Aorta (tissue), 5 donors: ENCODE results near the gene ZC2HC1C. TPM values are rescaled to one million over a fixed set of nuclear protein-coding genes. Genes with fewer than 3 reads are reported as not detected.

ENCODE experiments used
- ATAC-seq: fragments of 200-7000 bp; cut with Tn5 transposase; one replicate; pipeline ENCODE4 v1.9.1; 2022; ENCODE audit warnings: moderate library complexity; ENCODE audit not compliant: low FRiP score
- DNase-seq, 2 donors: peaks; one replicate each; pipeline ENCODE4 v3.0.0-alpha.2; 2020
- H3K27ac ChIP-seq, 2 donors: one replicate each; pipeline ENCODE4 v1.5.1; 2013; ENCODE audit warnings: low read length in 2 of 2, mild to moderate bottlenecking in 2 of 2, moderate library complexity in 2 of 2, control low read depth in 1 of 2, inconsistent platforms in 1 of 2, low read depth in 1 of 2
- H3K27me3 ChIP-seq, 2 donors: one replicate each; pipeline ENCODE4 v1.6.1; 2013; ENCODE audit warnings: control low read depth in 1 of 2, low read length in 1 of 2, mild to moderate bottlenecking in 1 of 2, moderate library complexity in 1 of 2; ENCODE audit not compliant: insufficient read depth in 2 of 2, control insufficient read depth in 1 of 2
- H3K36me3 ChIP-seq, 2 donors: one replicate each; pipeline ENCODE4 v1.6.1; 2013; ENCODE audit warnings: control low read depth in 1 of 2, low read length in 1 of 2, mild to moderate bottlenecking in 1 of 2; ENCODE audit not compliant: insufficient read depth in 2 of 2, control insufficient read depth in 1 of 2
- H3K4me1 ChIP-seq, 2 donors: one replicate each; pipeline ENCODE4 v1.6.1; 2013; ENCODE audit warnings: low read length in 2 of 2, control low read depth in 1 of 2, mild to moderate bottlenecking in 1 of 2, moderate library complexity in 1 of 2; ENCODE audit not compliant: insufficient read depth in 2 of 2, control insufficient read depth in 1 of 2
- H3K4me3 ChIP-seq, 2 donors: one replicate each; pipeline ENCODE4 v1.5.1; 2013; ENCODE audit warnings: low read length in 2 of 2, control low read depth in 1 of 2, mild to moderate bottlenecking in 1 of 2
- H3K9me3 ChIP-seq: one replicate; pipeline ENCODE4 v1.6.1; 2013; ENCODE audit warnings: mild to moderate bottlenecking, low read length; ENCODE audit not compliant: control insufficient read depth
- WGBS, 2 donors: extraction: QIAGEN DNeasy Blood & Tissue Kit; methylation state at CpG; one replicate each; pipeline ENCODE4 v1.1.7; 2013; 5-methylcytosine and 5-hydroxymethylcytosine counted together
- intact Hi-C, 2 donors: fragments of 100-400 bp; cut with DNase I; formaldehyde crosslinking; loops; one replicate each; pipeline versions ENCODE4 v1.14.2 to v1.15.0; 2022
- polyA plus RNA-seq, 2 donors: library from polyadenylated mRNA; stranded (reverse); fragments of 200-250 nt; gene quantifications; one replicate each; pipeline ENCODE4 v1.2.3, GENCODE V29; 2013
- total RNA-seq, 2 donors: library from RNA; stranded (reverse); fragmentation: NEBNext Ultra II Directional; extraction: Animal tissue kit (Norgen Biotek cat#: 25700); gene quantifications; one replicate each; pipeline ENCODE4 v1.2.1, GENCODE V29; 2021
- donor health status: healthy with polysubstance abuse.
- donor health status: Bipolar disorder and iron deficiency.
- donor health status: DM: no; HTN: no; CAD: no.
- donor health status: DM: no; HTN: no; CAD: no.
- donor health status: DM: yes; HTN: yes; CAD: no.

The ZC2HC1C gene
- total and polyA plus RNA-seq, 4 donors, result 1.8 to 8.0 (median 2.5) TPM

DNA sequence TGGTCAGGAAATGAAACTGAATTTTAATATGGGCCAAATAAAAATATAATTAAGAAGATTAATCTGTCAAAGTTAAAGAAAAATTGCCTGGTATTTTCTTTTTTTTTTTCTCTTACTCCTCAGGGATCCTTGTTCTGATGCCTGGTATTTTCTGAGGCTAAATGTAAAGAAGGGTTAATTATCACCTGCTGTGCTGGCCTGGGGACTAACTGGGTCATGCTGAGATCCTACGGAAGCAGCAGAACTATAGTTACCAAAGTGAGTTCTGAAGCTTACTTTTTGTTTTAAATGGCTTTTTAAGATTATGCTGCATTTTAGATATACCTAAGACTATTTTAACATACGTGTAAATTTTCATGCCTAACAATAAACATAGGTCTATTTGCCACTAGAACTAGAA lies 23.3 kb downstream of the ZC2HC1C start:
- WGBS, 2 donors, result 71 to 73% methylated on average over 2 of the region's 2 CpGs
- ATAC-seq, result no peak
- intact Hi-C loops, result no loop called here

GRCh38 chr14:75094896-75095295 lies 25.5 kb downstream of the ZC2HC1C start:
- 87% methylated on average over 3 of the region's 3 CpGs for WGBS, 2 donors
- peaks cover 5 to 16% of the 10 kb centered on the region in 2 donors for H3K36me3 ChIP-seq
- H3K9me3 ChIP-seq, result no peaks in the 10 kb centered on the region
- intact Hi-C loops, result no loop called here
- DNase-seq, result no peak
- ATAC-seq, result no peak
- H3K4me1 ChIP-seq, result no peaks in the 10 kb centered on the region
- H3K27me3 ChIP-seq, result no peaks in the 10 kb centered on the region
- no peak overlapping the region for H3K27ac ChIP-seq
- H3K4me3 ChIP-seq, result no peak overlapping the region

More for the DNA sequence above, 23.3 kb downstream of the ZC2HC1C start:
- no peak overlapping the region for H3K4me3 ChIP-seq
- H3K27ac ChIP-seq, result no peak overlapping the region
- DNase-seq, result no peak
- H3K27me3 ChIP-seq, result no peaks in the 10 kb centered on the region
- no peaks in the 10 kb centered on the region for H3K9me3 ChIP-seq
- no peaks in the 10 kb centered on the region for H3K4me1 ChIP-seq
- H3K36me3 ChIP-seq, result peaks cover 7 to 12% of the 10 kb centered on the region in 2 donors

GRCh38 chr14:75095690-75096089 lies 26.2 kb downstream of the ZC2HC1C start:
- Histone ChIP-seq H3K4me3 (no peak overlapping the region), H3K27ac (no peak overlapping the region), H3K4me1 (no peaks in the 10 kb centered on the region), H3K9me3 (no peaks in the 10 kb centered on the region), H3K27me3 (no peaks in the 10 kb centered on the region), H3K36me3 (peaks cover 5 to 13% of the 10 kb centered on the region in 2 donors)
- ATAC-seq (no peak), DNase-seq (no peak)
- WGBS, 2 donors, result 92% methylated on average over 4 of the region's 4 CpGs
- intact Hi-C loops, result no loop called here

DNA sequence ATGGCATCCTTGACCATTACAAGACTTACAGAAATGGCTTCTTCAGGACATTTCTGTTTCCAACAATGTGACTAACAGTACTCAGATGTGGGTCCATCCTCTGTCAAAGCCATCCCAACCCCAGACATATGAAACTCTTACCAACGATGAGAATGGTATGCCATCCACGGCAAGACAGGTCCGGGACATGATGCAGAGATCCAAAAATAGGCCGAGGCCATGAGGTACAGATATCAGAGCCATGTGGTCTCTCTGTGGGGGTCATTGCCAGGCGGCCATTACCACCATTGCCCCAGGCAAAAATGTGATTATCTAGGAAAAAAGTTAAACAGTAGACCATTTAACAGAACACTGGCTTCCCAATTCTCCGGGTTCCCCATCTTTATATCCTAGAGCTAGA lies 27.5 kb downstream of the ZC2HC1C start:
- no peak for ATAC-seq
- intact Hi-C loops, result no loop called here

DNA sequence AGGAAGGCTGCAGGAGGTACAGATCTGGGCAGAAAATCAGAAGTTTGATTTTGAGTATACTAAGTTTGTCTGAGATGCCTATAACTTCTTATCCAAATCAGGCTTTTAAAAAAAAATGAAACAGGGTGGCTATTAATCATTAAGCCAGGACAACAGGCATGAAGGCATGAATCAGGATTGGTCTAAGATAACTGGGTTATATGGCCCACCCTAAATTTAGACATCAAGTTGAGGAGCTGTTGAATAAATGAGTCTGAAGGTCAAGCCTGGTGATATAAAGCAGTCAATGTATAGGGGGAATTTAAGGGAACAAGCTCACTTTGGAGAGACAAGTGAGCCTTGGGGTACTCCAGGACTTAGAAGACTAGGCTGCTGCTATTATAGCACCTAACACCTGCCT lies 28.8 kb downstream of the ZC2HC1C start:
- intact Hi-C loops, result no loop called here
- H3K4me3 ChIP-seq, result no peak overlapping the region
- ATAC-seq, result no peak
- H3K27me3 ChIP-seq, result no peaks in the 10 kb centered on the region
- DNase-seq, result no peak
- no peaks in the 10 kb centered on the region for H3K9me3 ChIP-seq
- no peak overlapping the region for H3K27ac ChIP-seq
- H3K36me3 ChIP-seq, result peaks cover 4 to 16% of the 10 kb centered on the region in 2 donors
- H3K4me1 ChIP-seq, result no peaks in the 10 kb centered on the region

More for the DNA sequence above, 27.5 kb downstream of the ZC2HC1C start:
- H3K27ac ChIP-seq, result no peak overlapping the region
- H3K36me3 ChIP-seq, result peaks cover 4 to 16% of the 10 kb centered on the region in 2 donors
- H3K4me1 ChIP-seq, result no peaks in the 10 kb centered on the region
- WGBS, 2 donors, result 79 to 84% methylated on average over 6 of the region's 6 CpGs
- H3K9me3 ChIP-seq, result no peaks in the 10 kb centered on the region
- DNase-seq, result no peak
- H3K27me3 ChIP-seq, result no peaks in the 10 kb centered on the region
- H3K4me3 ChIP-seq, result no peak overlapping the region

DNA sequence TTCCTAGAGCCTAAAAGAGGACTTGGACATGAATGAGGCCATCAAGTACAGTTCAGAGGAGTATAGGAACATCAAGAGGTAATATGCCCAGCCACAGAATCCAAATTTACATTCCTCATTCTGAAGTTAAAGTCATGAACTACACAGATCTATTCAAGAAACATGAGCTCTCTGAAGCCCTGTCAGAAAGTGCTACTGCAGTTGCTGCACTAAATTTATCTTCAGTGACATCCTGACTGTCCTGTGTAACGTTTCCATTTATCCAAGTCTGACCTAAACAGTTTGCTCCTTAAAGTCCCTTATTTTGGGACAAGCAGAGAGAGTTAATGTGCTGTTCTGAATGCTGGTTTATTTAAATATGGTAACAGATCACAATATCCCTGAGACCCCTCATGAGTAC lies 29.2 kb downstream of the ZC2HC1C start:
- Histone ChIP-seq H3K4me1 (no peaks in the 10 kb centered on the region), H3K27ac (no peak overlapping the region), H3K9me3 (no peaks in the 10 kb centered on the region), H3K36me3 (peaks cover 5 to 16% of the 10 kb centered on the region in 2 donors), H3K27me3 (no peaks in the 10 kb centered on the region), H3K4me3 (no peak overlapping the region)
- 44 to 45% methylated on average over 1 of the region's 1 CpG for WGBS, 2 donors
- DNase-seq (no peak), ATAC-seq (no peak)
- intact Hi-C loops, result no loop called here

DNA sequence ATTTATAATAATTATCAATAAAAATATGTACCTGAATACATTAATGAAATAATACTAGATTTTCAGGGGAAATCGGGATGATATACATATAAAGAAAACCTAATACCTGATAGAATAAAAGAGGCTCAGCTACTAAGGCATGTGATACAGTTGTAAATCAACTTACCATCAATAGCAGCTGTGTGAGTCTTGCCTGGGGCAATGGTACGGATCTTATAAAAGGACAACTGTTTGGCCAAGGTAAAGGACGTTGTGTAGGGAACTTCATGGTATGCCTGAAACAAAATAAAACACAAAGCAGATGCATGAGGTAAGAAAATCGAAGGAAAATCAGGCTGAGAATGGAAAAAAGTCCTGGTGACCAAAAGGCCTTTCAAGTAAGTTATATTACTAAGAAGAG lies 32.0 kb downstream of the ZC2HC1C start:
- DNase-seq (no peak), ATAC-seq (no peak)
- Histone ChIP-seq H3K9me3 (no peaks in the 10 kb centered on the region), H3K36me3 (peaks cover 7 to 15% of the 10 kb centered on the region in 2 donors), H3K27ac (no peak overlapping the region), H3K4me1 (no peaks in the 10 kb centered on the region), H3K27me3 (no peaks in the 10 kb centered on the region), H3K4me3 (no peak overlapping the region)
- 80 to 88% methylated on average over 4 of the region's 4 CpGs for WGBS, 2 donors
- intact Hi-C loops, result no loop called here

GRCh38 chr14:75107186-75107585 lies 37.7 kb downstream of the ZC2HC1C start:
- no peak for DNase-seq
- no peak for ATAC-seq
- 57 to 76% methylated on average over 3 of the region's 3 CpGs for WGBS, 2 donors
- H3K4me1 ChIP-seq, result no peaks in the 10 kb centered on the region
- H3K27me3 ChIP-seq, result no peaks in the 10 kb centered on the region
- H3K9me3 ChIP-seq, result no peaks in the 10 kb centered on the region
- peaks cover 14 to 25% of the 10 kb centered on the region in 2 donors for H3K36me3 ChIP-seq
- H3K27ac ChIP-seq, result no peak overlapping the region
- H3K4me3 ChIP-seq, result no peak overlapping the region
- intact Hi-C loops, result no loop called here

DNA sequence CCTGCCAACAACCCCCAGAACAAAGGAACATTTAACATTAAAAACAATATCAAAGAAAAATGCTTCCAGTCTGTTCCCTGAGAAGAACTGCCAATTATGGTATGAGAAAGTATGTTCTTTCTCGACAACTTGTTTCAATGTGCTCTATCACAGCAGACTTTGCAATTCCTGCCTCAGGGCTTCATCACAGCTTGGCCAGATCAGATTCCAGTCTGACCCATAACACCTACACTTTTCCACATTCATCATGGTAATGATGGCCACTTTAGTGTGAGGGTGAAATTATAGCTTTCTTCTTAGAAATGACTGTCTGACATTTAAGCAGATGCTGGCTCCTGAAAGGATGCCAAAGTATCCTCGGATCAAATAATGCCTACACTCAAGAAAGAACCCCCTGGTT lies 40.4 kb downstream of the ZC2HC1C start:
- H3K9me3 ChIP-seq, result no peaks in the 10 kb centered on the region
- 79 to 88% methylated on average over 2 of the region's 2 CpGs for WGBS, 2 donors
- H3K36me3 ChIP-seq, result peaks cover 17 to 33% of the 10 kb centered on the region in 2 donors
- H3K4me1 ChIP-seq, result no peaks in the 10 kb centered on the region
- intact Hi-C loops, result no loop called here
- H3K27ac ChIP-seq, result no peak overlapping the region
- no peak overlapping the region for H3K4me3 ChIP-seq
- DNase-seq, result no peak
- no peaks in the 10 kb centered on the region for H3K27me3 ChIP-seq
- ATAC-seq, result no peak
